Caco-2 (cell line): ENCODE results near the gene PFDN4. TPM values are rescaled to one million over a fixed set of nuclear protein-coding genes. Genes with fewer than 3 reads are reported as not detected.

Experiments used
- BruUV-seq: library from RNA; stranded (reverse); fragments of 400-500 nt; replicated peaks from 2 replicates; lab custom pipeline; 2021; lab: Mats Ljungman, UMichigan
- CTCF ChIA-PET: fragments of 300-600 bp; sonication (Branson Sonifier 250); formaldehyde crosslinking; loops from one replicate; lab custom pipeline; 2022; ENCODE audit warnings: antibody characterized with exemption; lab: Charles Lee
- POLR2A ChIA-PET: fragments of 300-600 bp; sonication (Branson Sonifier 250); formaldehyde crosslinking; loops from one replicate; lab custom pipeline; 2022; ENCODE audit warnings: antibody characterized with exemption; lab: Charles Lee
- DNase-seq, 2 experiments: peaks; one replicate each; pipeline versions ENCODE4 v3.0.0 to v3.0.0-alpha.2; 2020 to 2022
- H3K27me3 ChIP-seq: replicated peaks from 2 replicates; pipeline ENCODE4 v1.6.0; 2011; ENCODE audit warnings: low read length; ENCODE audit not compliant: control insufficient read depth, insufficient read depth
- H3K36me3 ChIP-seq: 2 replicates; pipeline ENCODE4 v1.5.1; 2011; ENCODE audit warnings: low read length; ENCODE audit not compliant: control insufficient read depth, insufficient read depth
- H3K4me1 ChIP-seq: fragments of 250-450 bp; sonication (Bioruptor Pico); 2 replicates; pipeline ENCODE4 v1.5.1; 2020; ENCODE audit warnings: mild to moderate bottlenecking
- H3K4me3 ChIP-seq: 2 replicates; pipeline ENCODE4 v1.5.1; 2011; ENCODE audit warnings: low read depth, mild to moderate bottlenecking, control low read depth, low read length
- H3K9me3 ChIP-seq: fragments of 250-450 bp; sonication (Bioruptor Pico); 2 replicates; pipeline ENCODE4 v1.5.1; 2020; ENCODE audit warnings: mild to moderate bottlenecking, moderate library complexity
- H3K27ac Mint-ChIP-seq: one replicate; pipeline ENCODE4 v1.8.0; 2022; ENCODE audit warnings: mixed read lengths; ENCODE audit not compliant: unreplicated experiment
- H3K27me3 Mint-ChIP-seq: one replicate; pipeline ENCODE4 v1.8.0; 2022; ENCODE audit warnings: mixed read lengths; ENCODE audit not compliant: insufficient read depth, unreplicated experiment
- H3K36me3 Mint-ChIP-seq: one replicate; pipeline ENCODE4 v1.8.0; 2022; ENCODE audit warnings: mild to moderate bottlenecking, mixed read lengths; ENCODE audit not compliant: insufficient read depth, unreplicated experiment
- H3K4me1 Mint-ChIP-seq: one replicate; pipeline ENCODE4 v1.8.0; 2022; ENCODE audit warnings: low read depth, mixed read lengths; ENCODE audit not compliant: unreplicated experiment
- H3K4me3 Mint-ChIP-seq: one replicate; pipeline ENCODE4 v1.8.0; 2022; ENCODE audit warnings: mild to moderate bottlenecking, moderate library complexity, mixed read lengths; ENCODE audit not compliant: unreplicated experiment
- H3K9me3 Mint-ChIP-seq: one replicate; pipeline ENCODE4 v1.8.0; 2022; ENCODE audit warnings: mixed read lengths; ENCODE audit not compliant: unreplicated experiment
- intact Hi-C: fragments of 100-400 bp; cut with micrococcal nuclease; formaldehyde crosslinking; loops from one replicate; pipeline ENCODE4 v1.10.0; 2022; ENCODE audit not compliant: unreplicated experiment
- total RNA-seq: library from RNA; stranded (reverse); gene quantifications from 2 replicates; pipeline ENCODE4 v1.2.3, GENCODE V29; 2022
- TF ChIP-seq, protein P1 (sequence below), 2 experiments: fragments of 200-600 bp in 1 of 2; IDR thresholded peaks; 1 replicate in 1 of 2; 2 replicates in 1 of 2; pipeline versions ENCODE4 v1.5.1 to v1.8.0; 2011 to 2022; ENCODE audit warnings: antibody characterized with exemption in 1 of 2, control low read depth in 1 of 2, inconsistent platforms in 1 of 2, low read depth in 1 of 2, low read length in 1 of 2, mild to moderate bottlenecking in 1 of 2, moderate library complexity in 1 of 2; ENCODE audit not compliant: insufficient read depth in 1 of 2, severe bottlenecking in 1 of 2, unreplicated experiment in 1 of 2

PFDN4 gene
- total RNA-seq, 1 experiment from 2014 or later = 86.7 TPM

GRCh38 chr20:54180931-54181330 is 27.0 kb upstream of the PFDN4 start:
- CTCF ChIA-PET = no interaction called here
- intact Hi-C loops = no loop called here
- POLR2A ChIA-PET = interaction anchor here (0.6 kb wide), 1 partner anchor 619 kb away, joined by 3 read pairs; no protein-coding TSS in a partner anchor
- TF ChIP-seq, protein P1, sequence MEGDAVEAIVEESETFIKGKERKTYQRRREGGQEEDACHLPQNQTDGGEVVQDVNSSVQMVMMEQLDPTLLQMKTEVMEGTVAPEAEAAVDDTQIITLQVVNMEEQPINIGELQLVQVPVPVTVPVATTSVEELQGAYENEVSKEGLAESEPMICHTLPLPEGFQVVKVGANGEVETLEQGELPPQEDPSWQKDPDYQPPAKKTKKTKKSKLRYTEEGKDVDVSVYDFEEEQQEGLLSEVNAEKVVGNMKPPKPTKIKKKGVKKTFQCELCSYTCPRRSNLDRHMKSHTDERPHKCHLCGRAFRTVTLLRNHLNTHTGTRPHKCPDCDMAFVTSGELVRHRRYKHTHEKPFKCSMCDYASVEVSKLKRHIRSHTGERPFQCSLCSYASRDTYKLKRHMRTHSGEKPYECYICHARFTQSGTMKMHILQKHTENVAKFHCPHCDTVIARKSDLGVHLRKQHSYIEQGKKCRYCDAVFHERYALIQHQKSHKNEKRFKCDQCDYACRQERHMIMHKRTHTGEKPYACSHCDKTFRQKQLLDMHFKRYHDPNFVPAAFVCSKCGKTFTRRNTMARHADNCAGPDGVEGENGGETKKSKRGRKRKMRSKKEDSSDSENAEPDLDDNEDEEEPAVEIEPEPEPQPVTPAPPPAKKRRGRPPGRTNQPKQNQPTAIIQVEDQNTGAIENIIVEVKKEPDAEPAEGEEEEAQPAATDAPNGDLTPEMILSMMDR (IDR thresholded peaks at IDR 0.05; ENCODE audit: insufficient read depth in 1 of 2, low read depth in 1 of 2, low read length in 1 of 2, severe bottlenecking in 1 of 2, unreplicated experiment in 1 of 2) = no peak
- no peak overlapping the region for H3K4me3 Mint-ChIP-seq
- no peaks in the 10 kb centered on the region for H3K4me1 ChIP-seq
- no TSS peak for BruUV-seq
- peaks cover 2% of the 10 kb centered on the region for H3K27me3 ChIP-seq
- no peaks in the 10 kb centered on the region for H3K36me3 ChIP-seq
- no peak overlapping the region for H3K27ac Mint-ChIP-seq
- no peaks in the 10 kb centered on the region for H3K4me1 Mint-ChIP-seq
- no peak for DNase-seq
- H3K27me3 Mint-ChIP-seq = peaks cover 32% of the 10 kb centered on the region
- no peaks in the 10 kb centered on the region for H3K9me3 Mint-ChIP-seq
- H3K9me3 ChIP-seq = no peaks in the 10 kb centered on the region
- no peak overlapping the region for H3K4me3 ChIP-seq
- no peaks in the 10 kb centered on the region for H3K36me3 Mint-ChIP-seq

DNA sequence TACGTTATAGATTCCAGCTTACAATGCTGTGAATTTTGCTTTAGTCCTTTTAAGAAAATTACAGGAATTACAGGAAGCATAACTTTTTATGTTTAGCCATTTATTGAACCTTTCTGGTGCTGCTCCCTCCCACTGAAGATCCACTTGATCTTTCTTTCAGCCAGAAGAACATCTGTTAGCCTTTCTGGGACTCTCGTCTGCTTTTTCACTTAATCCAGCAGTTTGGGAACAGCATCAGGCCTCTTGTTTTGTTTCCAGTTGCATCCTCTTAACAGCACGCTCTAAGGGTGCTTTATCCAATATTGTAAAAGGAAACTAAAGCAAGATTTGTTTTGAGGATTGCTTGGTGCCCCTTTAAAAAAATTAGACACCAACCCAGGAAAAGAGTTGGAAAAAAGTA is 23.8 kb upstream of the PFDN4 start:
- H3K4me3 ChIP-seq = no peak overlapping the region
- DNase-seq = no peak
- no peaks in the 10 kb centered on the region for H3K36me3 ChIP-seq
- BruUV-seq = no TSS peak
- ChIA-PET CTCF (no interaction called here), POLR2A (no interaction called here)
- intact Hi-C loops = no loop called here
- Mint-ChIP-seq H3K4me1 (no peaks in the 10 kb centered on the region), H3K36me3 (no peaks in the 10 kb centered on the region), H3K27ac (no peak overlapping the region), H3K27me3 (peaks cover 28% of the 10 kb centered on the region), H3K4me3 (no peak overlapping the region), H3K9me3 (no peaks in the 10 kb centered on the region)
- TF ChIP-seq, protein P1 (IDR thresholded peaks at IDR 0.05; ENCODE audit: insufficient read depth in 1 of 2, low read depth in 1 of 2, low read length in 1 of 2, severe bottlenecking in 1 of 2, unreplicated experiment in 1 of 2) = no peak
- H3K4me1 ChIP-seq = no peaks in the 10 kb centered on the region
- H3K9me3 ChIP-seq = no peaks in the 10 kb centered on the region
- peaks cover 2% of the 10 kb centered on the region for H3K27me3 ChIP-seq

DNA sequence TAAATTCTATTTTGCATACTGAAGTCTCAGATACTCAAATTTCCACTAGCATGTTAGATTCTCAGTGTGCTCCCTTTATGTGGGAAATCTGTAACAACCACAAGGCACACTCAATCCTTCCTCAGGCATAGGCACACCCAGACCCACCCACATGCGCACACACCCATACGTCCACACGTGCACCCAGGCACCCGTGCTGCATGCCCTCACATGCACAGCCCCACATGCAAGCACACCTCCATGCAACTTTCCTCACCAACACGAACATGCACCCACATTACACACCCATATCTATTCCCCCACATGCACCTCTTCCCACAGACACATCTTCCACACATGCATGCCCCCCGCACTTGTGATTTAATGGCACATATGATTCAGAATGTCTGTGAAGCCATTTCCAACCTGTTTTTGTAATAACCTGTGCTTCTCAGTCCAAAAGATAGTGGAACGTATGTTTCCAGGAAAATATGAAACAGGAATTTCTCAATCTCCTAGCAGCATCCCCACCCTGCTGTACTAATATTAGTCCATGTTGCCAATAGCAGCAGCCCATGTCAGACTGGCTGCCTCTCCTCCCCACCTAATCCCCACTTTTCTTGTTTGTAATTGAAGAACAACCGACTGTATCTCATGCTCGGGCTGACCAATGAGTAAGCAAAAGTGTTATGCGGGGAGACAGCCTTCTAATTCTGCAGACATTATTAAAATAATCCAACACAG is 22.8 kb upstream of the PFDN4 start:
- H3K36me3 ChIP-seq = no peaks in the 10 kb centered on the region
- TF ChIP-seq, protein P1 (IDR thresholded peaks at IDR 0.05; ENCODE audit: insufficient read depth in 1 of 2, low read depth in 1 of 2, low read length in 1 of 2, severe bottlenecking in 1 of 2, unreplicated experiment in 1 of 2) = no peak
- Mint-ChIP-seq H3K27ac (no peak overlapping the region), H3K4me1 (no peaks in the 10 kb centered on the region), H3K27me3 (peaks cover 28% of the 10 kb centered on the region), H3K4me3 (no peak overlapping the region), H3K36me3 (no peaks in the 10 kb centered on the region), H3K9me3 (no peaks in the 10 kb centered on the region)
- peaks cover 2% of the 10 kb centered on the region for H3K27me3 ChIP-seq
- no peak overlapping the region for H3K4me3 ChIP-seq
- no TSS peak for BruUV-seq
- ChIA-PET CTCF (no interaction called here), POLR2A (no interaction called here)
- no peaks in the 10 kb centered on the region for H3K9me3 ChIP-seq
- DNase-seq = no peak
- intact Hi-C loops = no loop called here
- H3K4me1 ChIP-seq = no peaks in the 10 kb centered on the region
